Measurements from ENCODE around the gene EMSY. TPM values are rescaled to one million over a fixed set of nuclear protein-coding genes. Genes with fewer than 3 reads are reported as not detected.

EMSY gene
- total and polyA plus RNA-seq, 2 donors (not counting 1 experiment from before 2014, with no cell fraction given), result 27.4 to 59.7 TPM

GRCh38 chr11:76597533-76598425, 153.0 kb downstream of the EMSY start:
- TF ChIP-seq EZH2 (IDR thresholded peaks at IDR 0.05; ENCODE audit: borderline replicate concordance, insufficient read depth, low read depth, low read length, poor library complexity, severe bottlenecking) (no peak), CTCF (IDR thresholded peaks at IDR 0.05) (no peak)
- no peaks in the 10 kb centered on the region for H3K9me3 ChIP-seq (ENCODE audit: control extremely low read depth in 1 of 3, control insufficient read depth in 2 of 3, insufficient read depth in 1 of 3, low read length in 2 of 3)
- no peaks in the 10 kb centered on the region for H3K79me2 ChIP-seq (ENCODE audit: control insufficient read depth, insufficient read depth, low read length)
- H3K4me3 ChIP-seq (ENCODE audit: control extremely low read depth in 1 of 5, extremely low read depth in 1 of 5, insufficient read depth in 1 of 5, low read depth in 2 of 5, low read length in 4 of 5), result no peak overlapping the region
- no peak overlapping the region for H3K4me2 ChIP-seq (replicated peaks; ENCODE audit: low read depth, low read length, poor library complexity, severe bottlenecking)
- no peak overlapping the region for H3K27ac Mint-ChIP-seq
- H3K4me1 Mint-ChIP-seq, result peaks cover 14% of the 10 kb centered on the region
- no peak overlapping the region for H3K27ac ChIP-seq (ENCODE audit: low read length in 2 of 2)
- no peaks in the 10 kb centered on the region for H3K36me3 ChIP-seq (replicated peaks in 1 of 2; ENCODE audit: control extremely low read depth in 1 of 2, control insufficient read depth in 1 of 2, extremely low read depth in 1 of 2, insufficient read depth in 2 of 2, low read length in 1 of 2)
- intact Hi-C loops (cut with micrococcal nuclease), result loop anchor here (1.0 to 2.0 kb wide), 2 partner anchors 75 to 83 kb away; no protein-coding TSS in a partner anchor
- H3K27me3 ChIP-seq (replicated peaks in 1 of 4; ENCODE audit: control extremely low read depth in 1 of 4, control insufficient read depth in 3 of 4, insufficient read depth in 4 of 4, low read length in 3 of 4), result peaks cover 0 to 16% (median 2%) of the 10 kb centered on the region in 4 experiments
- no peak overlapping the region for H2AFZ ChIP-seq (ENCODE audit: insufficient read depth, low read depth, low read length, poor library complexity, severe bottlenecking)
- POLR2A ChIA-PET, result no interaction called here
- no peak overlapping the region for H3K4me3 Mint-ChIP-seq
- 94% methylated on average over 8 of the region's 12 CpGs for WGBS (ENCODE audit: insufficient coverage)
- ATAC-seq (ENCODE audit: low read depth) (no peak), DNase-seq (no peak)
- peaks cover 0 to 11% of the 10 kb centered on the region in 2 donors for H3K4me1 ChIP-seq (ENCODE audit: control insufficient read depth in 2 of 2, insufficient read depth in 2 of 2, low read length in 2 of 2)
- CTCF ChIA-PET, result interaction anchor here (0.9 to 5.7 kb wide), 22 partner anchors 8 to 493 kb away, joined by 3 to 224 read pairs (median 6); no protein-coding TSS in a partner anchor
- peaks cover 27% of the 10 kb centered on the region for H3K27me3 Mint-ChIP-seq
- H4K20me1 ChIP-seq (ENCODE audit: control insufficient read depth, insufficient read depth, low read length, poor library complexity, severe bottlenecking), result no peaks in the 10 kb centered on the region
- no peak overlapping the region for H3K9ac ChIP-seq (ENCODE audit: low read length)
- no peaks in the 10 kb centered on the region for H3K9me3 Mint-ChIP-seq (ENCODE audit: insufficient read depth)

DNA sequence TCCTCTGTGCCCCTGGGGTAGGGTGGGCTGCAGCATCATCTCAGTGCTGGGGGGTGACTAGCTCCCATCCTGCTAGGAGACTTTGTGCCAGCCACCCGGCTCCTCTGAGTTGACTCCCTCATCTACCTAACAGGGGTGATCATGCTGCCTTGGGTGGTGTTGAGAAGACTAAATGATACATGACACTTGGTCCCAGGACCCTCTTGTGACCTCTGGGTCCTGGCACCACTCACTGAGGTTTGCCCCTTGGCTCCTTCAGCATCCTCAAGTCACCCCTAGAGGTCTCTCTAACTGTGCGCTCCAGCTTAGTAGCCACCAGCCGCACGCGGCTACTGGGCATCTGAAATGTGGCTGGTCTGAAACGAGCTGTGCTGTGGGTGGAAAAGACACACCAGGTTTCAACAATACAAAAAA, 153.6 kb downstream of the EMSY start:
- TF ChIP-seq CTCF (IDR thresholded peaks at IDR 0.05) (peak; percentile 70), EZH2 (IDR thresholded peaks at IDR 0.05; ENCODE audit: borderline replicate concordance, insufficient read depth, low read depth, low read length, poor library complexity, severe bottlenecking) (no peak)

More for the DNA sequence above, 153.6 kb downstream of the EMSY start:
- Mint-ChIP-seq H3K4me1 (peaks cover 8% of the 10 kb centered on the region), H3K9me3 (ENCODE audit: insufficient read depth) (no peaks in the 10 kb centered on the region), H3K27me3 (peaks cover 32% of the 10 kb centered on the region), H3K4me3 (no peak overlapping the region), H3K27ac (no peak overlapping the region)
- Histone ChIP-seq H4K20me1 (ENCODE audit: control insufficient read depth, insufficient read depth, low read length, poor library complexity, severe bottlenecking) (no peaks in the 10 kb centered on the region), H3K79me2 (ENCODE audit: control insufficient read depth, insufficient read depth, low read length) (no peaks in the 10 kb centered on the region), H2AFZ (ENCODE audit: insufficient read depth, low read depth, low read length, poor library complexity, severe bottlenecking) (no peak overlapping the region), H3K9me3 (ENCODE audit: control extremely low read depth in 1 of 3, control insufficient read depth in 2 of 3, insufficient read depth in 1 of 3, low read length in 2 of 3) (no peaks in the 10 kb centered on the region), H3K27ac (ENCODE audit: low read length in 2 of 2) (no peak overlapping the region), H3K36me3 (replicated peaks in 1 of 2; ENCODE audit: control extremely low read depth in 1 of 2, control insufficient read depth in 1 of 2, extremely low read depth in 1 of 2, insufficient read depth in 2 of 2, low read length in 1 of 2) (no peaks in the 10 kb centered on the region), H3K27me3 (replicated peaks in 1 of 4; ENCODE audit: control extremely low read depth in 1 of 4, control insufficient read depth in 3 of 4, insufficient read depth in 4 of 4, low read length in 3 of 4) (peaks cover 0 to 16% (median 2%) of the 10 kb centered on the region in 4 experiments), H3K4me2 (replicated peaks; ENCODE audit: low read depth, low read length, poor library complexity, severe bottlenecking) (no peak overlapping the region), H3K4me1 (ENCODE audit: control insufficient read depth in 2 of 2, insufficient read depth in 2 of 2, low read length in 2 of 2) (peaks cover 0 to 7% of the 10 kb centered on the region in 2 donors), H3K4me3 (ENCODE audit: control extremely low read depth in 1 of 5, extremely low read depth in 1 of 5, insufficient read depth in 1 of 5, low read depth in 2 of 5, low read length in 4 of 5) (no peak overlapping the region), H3K9ac (ENCODE audit: low read length) (no peak overlapping the region)
- intact Hi-C loops (cut with micrococcal nuclease), result loop anchor here (1.0 to 2.0 kb wide), 2 partner anchors 74 to 82 kb away; no protein-coding TSS in a partner anchor
- no CpG with 5 or more reads among the region's 6 CpGs for WGBS (ENCODE audit: insufficient coverage)
- DNase-seq (peak; percentile 67), ATAC-seq (ENCODE audit: low read depth) (peak; percentile 86)
- ChIA-PET POLR2A (interaction anchor here (1.2 kb wide), 1 partner anchor 39 kb away, joined by 3 read pairs; no protein-coding TSS in a partner anchor), CTCF (interaction anchor here (0.9 to 5.7 kb wide), 31 partner anchors 9 to 493 kb away, joined by 3 to 224 read pairs (median 5); no protein-coding TSS in a partner anchor)
